K562 (cell line): ENCODE data around the gene PMVK. TPM values are rescaled to one million over a fixed set of nuclear protein-coding genes. Genes with fewer than 3 reads are reported as not detected.

Experiments
- ATAC-seq: fragments of 200-7000 bp; cut with Tn5 transposase; 3 replicates; pipeline ENCODE4 v1.9.1; 2020; ENCODE audit warnings: moderate library complexity
- BruUV-seq: library from RNA; stranded (reverse); fragments of 400-500 nt; replicated peaks from 2 replicates; lab custom pipeline; 2021; lab: Mats Ljungman, UMichigan
- CTCF ChIA-PET: fragments of 300-600 bp; formaldehyde crosslinking; extraction: SDS; loops from one replicate; lab custom pipeline; 2021; ENCODE audit warnings: low intra/inter-chr PET ratio; lab: Yijun Ruan, JAX
- POLR2A ChIA-PET: fragments of 300-600, 350-650 bp; sonication (Branson Sonifier 250); formaldehyde crosslinking; extraction: SDS; loops from one replicate; lab custom pipeline; 2021; ENCODE audit warnings: antibody characterized with exemption, inconsistent platforms; lab: Yijun Ruan, JAX
- DNase-seq, 4 experiments: peaks; one replicate each; pipeline versions ENCODE4 v3.0.0 to v3.0.0-alpha.2; 2011 to 2018; ENCODE audit warnings: low spot score in 3 of 4, mixed read lengths in 3 of 4; ENCODE audit errors: extremely low read depth in 1 of 4
- FAIRE-seq: peaks from 2 replicates; lab custom pipeline; 2011; peaks lifted over from hg19 to GRCh38; lab: Jason Lieb, UNC
- H2AFZ ChIP-seq: 2 replicates; pipeline ENCODE4 v1.6.0; 2011; ENCODE audit warnings: low read depth, low read length, control low read depth, inconsistent platforms
- H3K27ac ChIP-seq: fragments of 200-600 bp; 3 replicates; pipeline ENCODE4 v1.8.0; 2011; ENCODE audit warnings: low read depth, mild to moderate bottlenecking, control low read depth, inconsistent platforms, low read length, moderate library complexity, mixed read lengths; ENCODE audit errors: extremely low read depth
- H3K27me3 ChIP-seq, 2 experiments: fragments of 300-600 bp in 1 of 2; 2 replicates in 1 of 2; 3 replicates in 1 of 2; pipeline versions ENCODE4 v1.6.0 to v1.8.0; 2011; ENCODE audit warnings: inconsistent platforms in 2 of 2, low read length in 2 of 2, mild to moderate bottlenecking in 1 of 2, mixed read lengths in 1 of 2, moderate library complexity in 1 of 2; ENCODE audit not compliant: control insufficient read depth in 2 of 2, insufficient read depth in 2 of 2
- H3K36me3 ChIP-seq: fragments of 300-600 bp; 3 replicates; pipeline ENCODE4 v1.8.0; 2011; ENCODE audit warnings: mild to moderate bottlenecking, low read length, inconsistent platforms; ENCODE audit not compliant: control insufficient read depth, insufficient read depth
- H3K4me1 ChIP-seq, 2 experiments: fragments of 200-600 bp in 1 of 2; replicated peaks in 1 of 2; 2 replicates in 1 of 2; 3 replicates in 1 of 2; pipeline versions ENCODE4 v1.5.1 to v1.8.0; 2011; ENCODE audit warnings: inconsistent platforms in 2 of 2, low read length in 2 of 2, mild to moderate bottlenecking in 1 of 2, mixed read lengths in 1 of 2, moderate library complexity in 1 of 2; ENCODE audit not compliant: control insufficient read depth in 2 of 2, insufficient read depth in 2 of 2
- H3K4me2 ChIP-seq: 2 replicates; pipeline ENCODE4 v1.6.1; 2011; ENCODE audit warnings: low read length, control low read depth, inconsistent platforms, mixed read lengths; ENCODE audit not compliant: insufficient read depth
- H3K4me3 ChIP-seq: fragments of 200-600 bp; sonication (generic), shearing (Covaris generic); 2 replicates; pipeline ENCODE4 v1.5.1; 2016; ENCODE audit warnings: control low read depth, inconsistent platforms
- H3K79me2 ChIP-seq: fragments of 200-600 bp; 3 replicates; pipeline ENCODE4 v1.8.0; 2011; ENCODE audit warnings: low read length, inconsistent platforms; ENCODE audit not compliant: control insufficient read depth, insufficient read depth
- H3K9ac ChIP-seq, 2 experiments: 2 replicates each; pipeline versions ENCODE4 v1.6.0 to v1.6.1; 2011; ENCODE audit warnings: low read depth in 2 of 2, low read length in 2 of 2, control low read depth in 1 of 2, inconsistent platforms in 1 of 2, mild to moderate bottlenecking in 1 of 2, mixed read lengths in 1 of 2; ENCODE audit not compliant: insufficient read depth in 1 of 2
- H3K9me1 ChIP-seq: one replicate; pipeline ENCODE4 v1.6.0; 2011; ENCODE audit warnings: inconsistent platforms, mild to moderate bottlenecking, low read length, moderate library complexity; ENCODE audit not compliant: control insufficient read depth, insufficient read depth
- H3K9me3 ChIP-seq: replicated peaks from 2 replicates; pipeline ENCODE4 v1.5.1; 2011; ENCODE audit warnings: low read depth, low read length, inconsistent platforms; ENCODE audit not compliant: control insufficient read depth, insufficient read depth
- H4K20me1 ChIP-seq: replicated peaks from 2 replicates; pipeline ENCODE4 v1.6.1; 2011; ENCODE audit warnings: low read length, inconsistent platforms, mixed read lengths; ENCODE audit not compliant: control insufficient read depth, insufficient read depth
- ARID3A ChIP-seq: IDR thresholded peaks from 2 replicates; pipeline ENCODE4 v1.6.1; 2012; ENCODE audit warnings: low read depth, low read length, improper control_type of control experiment, borderline replicate concordance
- ATF6 ChIP-seq: sonication (generic); formaldehyde crosslinking; IDR thresholded peaks from 2 replicates; pipeline ENCODE4 v1.4.0; 2020; ENCODE audit warnings: mild to moderate bottlenecking, missing genetic modification reagents
- CBX3 ChIP-seq, 2 experiments: IDR thresholded peaks; 1 replicate in 1 of 2; 2 replicates in 1 of 2; pipeline ENCODE4 v1.6.1; 2012; ENCODE audit warnings: inconsistent platforms in 2 of 2, low read length in 2 of 2, borderline replicate concordance in 1 of 2, control low read depth in 1 of 2
- FOXP1 ChIP-seq: sonication (generic); formaldehyde crosslinking; IDR thresholded peaks from 2 replicates; pipeline ENCODE4 v1.8.0; 2022; ENCODE audit warnings: mild to moderate bottlenecking, missing genetic modification reagents
- GMEB1 ChIP-seq: fragments of 250-450 bp; sonication (Bioruptor Pico); IDR thresholded peaks from 2 replicates; pipeline ENCODE4 v1.4.0; 2020; ENCODE audit warnings: mild to moderate bottlenecking
- GTF2A2 ChIP-seq: IDR thresholded peaks from 2 replicates; pipeline ENCODE4 v1.6.1; 2016; ENCODE audit warnings: mild to moderate bottlenecking, missing genetic modification characterization, missing compliant biosample characterization
- MEF2A ChIP-seq: IDR thresholded peaks from 2 replicates; pipeline ENCODE4 v1.6.1; 2011; ENCODE audit warnings: low read depth, mild to moderate bottlenecking, low read length, moderate library complexity; ENCODE audit not compliant: control insufficient read depth
- POLR2B ChIP-seq: fragments of 450-650 bp; IDR thresholded peaks from 2 replicates; pipeline ENCODE4 v1.6.1; 2018; ENCODE audit warnings: low read depth; ENCODE audit not compliant: partially characterized antibody
- SMARCE1 ChIP-seq: fragments of 450-650 bp; IDR thresholded peaks from 2 replicates; pipeline ENCODE4 v1.7.1; 2016; ENCODE audit warnings: mild to moderate bottlenecking
- SRSF9 ChIP-seq: fragments of 200-400 bp; formaldehyde crosslinking; IDR thresholded peaks from 2 replicates; pipeline ENCODE4 v1.6.1; 2017; ENCODE audit warnings: low read depth, low read length, borderline replicate concordance
- TEAD4 ChIP-seq, 2 experiments: sonication (generic) in 1 of 2; formaldehyde crosslinking in 1 of 2; IDR thresholded peaks; 2 replicates each; pipeline versions ENCODE4 v1.6.1 to v1.8.0; 2012 to 2022; ENCODE audit warnings: borderline replicate concordance in 1 of 2, inconsistent platforms in 1 of 2, low read length in 1 of 2, mild to moderate bottlenecking in 1 of 2, missing genetic modification reagents in 1 of 2
- ZNF398 ChIP-seq: fragments of 250-450 bp; sonication (Bioruptor Pico); IDR thresholded peaks from 2 replicates; pipeline ENCODE4 v1.8.0; 2021; ENCODE audit warnings: moderate library complexity, mild to moderate bottlenecking, inconsistent platforms
- ZNF695 ChIP-seq: fragments of 450-650 bp; formaldehyde crosslinking; IDR thresholded peaks from 2 replicates; pipeline ENCODE4 v1.4.0; 2020; ENCODE audit warnings: mild to moderate bottlenecking, moderate library complexity
- ZNF717 ChIP-seq: fragments of 250-450 bp; sonication (Bioruptor Pico); IDR thresholded peaks from 2 replicates; pipeline ENCODE4 v1.5.0; 2021
- WGBS: fragments of 100-300 bp; shearing (Covaris generic); methylation state at CpG from one replicate; pipeline ENCODE4 v1.1.6; 2016; ENCODE audit warnings: low coverage, mixed read lengths; ENCODE audit not compliant: insufficient coverage; ENCODE audit errors: missing lambda C conversion rate; 5-methylcytosine and 5-hydroxymethylcytosine counted together
- in situ Hi-C: fragments of 300-500 bp; cut with MboI; formaldehyde crosslinking; loops from 4 replicates; pipeline ENCODE4 v1.15.0; 2018; ENCODE audit warnings: inconsistent platforms, mixed read lengths
- intact Hi-C: fragments of 100-400 bp; cut with micrococcal nuclease; formaldehyde crosslinking; loops from 2 replicates; pipeline ENCODE4 v1.14.2; 2022
- polyA plus RNA-seq, 8 experiments: library from polyadenylated mRNA; depleted of rRNA in 4 of 8; stranded (reverse) in 5 of 8; unstranded in 3 of 8; fragments of >200 nt; fragmentation: Nextera tagmentation in 2 of 8; fragmentation: Illumina TruSeq in 1 of 8; extraction: Ambion mirVana in 2 of 8; extraction: Trizol in 1 of 8; gene quantifications; 2 replicates each; pipeline versions ENCODE4 v1.2.1 to v1.2.3, GENCODE V29; 2011 to 2014; ENCODE audit warnings: inconsistent platforms in 1 of 8, missing spikeins in 1 of 8
- total RNA-seq, 7 experiments: library from RNA; depleted of rRNA in 6 of 7; stranded (reverse); fragments of >200 nt in 6 of 7; fragmentation: Illumina TruSeq in 2 of 7; extraction: Trizol in 2 of 7; gene quantifications; 2 replicates each; pipeline versions ENCODE4 v1.2.1 to v1.2.3, GENCODE V29; 2011 to 2021; ENCODE audit warnings: low replicate concordance in 1 of 7

PMVK gene
- total and polyA plus RNA-seq, 9 of the 15 experiments (the other 6 are each of a cell fraction or from before 2014, with no cell fraction given): 1.1 to 15.3 (median 6.3) TPM

GRCh38 chr1:154957091-154957657, 20.7 kb upstream of the PMVK start:
- H3K27ac ChIP-seq: no peak overlapping the region; the same call in 2 of the 3 replicates
- peaks cover 27% of the 10 kb centered on the region for H3K79me2 ChIP-seq
- WGBS: 25% methylated on average over 9 of the region's 9 CpGs
- TF ChIP-seq ZNF398 (CRISPR knock-in tag): no peak
- TF ChIP-seq ZNF717 (CRISPR knock-in tag): no peak
- no peak for TF ChIP-seq ARID3A
- TF ChIP-seq SRSF9: no peak
- no peak for TF ChIP-seq GTF2A2 (tag)
- 0 out of 2 replicates have a peak, but pooled peaks have one; percentile 38 for TF ChIP-seq TEAD4 (IDR thresholded peaks at IDR 0.05; ENCODE audit: low read length)
- no peak for TF ChIP-seq TEAD4 (CRISPR knock-in tag; IDR thresholded peaks at IDR 0.05; ENCODE audit: borderline replicate concordance)
- no peak for TF ChIP-seq MEF2A
- peak; percentile 8 for TF ChIP-seq POLR2B
- no peak for TF ChIP-seq ATF6 (CRISPR knock-in tag)
- no peak for TF ChIP-seq SMARCE1
- TF ChIP-seq CBX3 (IDR thresholded peaks at IDR 0.05; ENCODE audit: borderline replicate concordance in 1 of 2, low read length in 2 of 2): no peak
- no peak for TF ChIP-seq ZNF695 (CRISPR knock-in tag)
- TF ChIP-seq FOXP1 (CRISPR knock-in tag): no peak
- TF ChIP-seq GMEB1 (CRISPR knock-in tag): no peak

More at GRCh38 chr1:154957091-154957657, 20.7 kb upstream of the PMVK start:
- in situ Hi-C loops (loop anchor here (5.0 kb wide), 1 partner anchor 105 kb away; the partner anchor contains the start of gene EFNA4), intact Hi-C loops (no loop called here)
- no peaks in the 10 kb centered on the region for H3K9me1 ChIP-seq
- no peak overlapping the region for H2AFZ ChIP-seq
- no peaks in the 10 kb centered on the region for H4K20me1 ChIP-seq
- FAIRE-seq (no peak), DNase-seq (no peak), ATAC-seq (no peak)
- H3K9me3 ChIP-seq: no peaks in the 10 kb centered on the region
- no peaks in the 10 kb centered on the region for H3K27me3 ChIP-seq
- H3K4me3 ChIP-seq: no peak overlapping the region
- peak overlapping the region; percentile 90 for H3K4me2 ChIP-seq
- ChIA-PET CTCF (no interaction called here), POLR2A (interaction anchor here (0.8 to 4.8 kb wide), 5 partner anchors 14 to 60 kb away, joined by 3 to 20 read pairs (median 12); partner anchors contain the start of genes CKS1B, LENEP and SHC1)
- H3K4me1 ChIP-seq: peaks cover 26 to 46% of the 10 kb centered on the region in 2 experiments
- BruUV-seq: no TSS peak
- peaks cover 22% of the 10 kb centered on the region; the same call in 2 of the 3 replicates for H3K36me3 ChIP-seq
- H3K9ac ChIP-seq: peak overlapping the region; percentile 22 to 77; a peak in 2 of 4 replicates
